ENCODE data around the gene EBF4. TPM values are rescaled to one million over a fixed set of nuclear protein-coding genes. Genes with fewer than 3 reads are reported as not detected.

EBF4 gene
- polyA plus RNA-seq, 3 donors = 0.12 TPM; not detected in 2

DNA sequence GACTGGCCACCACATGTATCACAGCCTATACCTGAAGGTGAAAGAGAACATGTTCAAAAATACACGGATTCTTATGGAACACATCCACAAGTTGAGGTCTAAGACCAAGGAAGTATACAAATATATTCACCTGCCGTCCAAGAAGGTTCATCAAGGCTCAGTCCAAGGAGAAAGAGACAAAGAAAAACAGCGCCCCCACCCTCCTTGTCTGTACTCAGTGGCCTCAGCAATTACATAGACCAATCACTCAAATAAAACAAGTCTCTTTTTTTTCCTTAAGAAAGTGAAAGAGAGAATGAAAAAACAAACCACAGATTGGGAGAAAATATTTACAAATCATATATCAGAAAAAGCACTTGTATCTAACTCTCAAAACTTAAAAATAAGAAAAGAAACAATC, 88.4 kb downstream of the EBF4 start:
- H4K20me1 ChIP-seq (ENCODE audit: insufficient read depth, low read length) = no peaks in the 10 kb centered on the region
- no peak overlapping the region for H3K4me3 Mint-ChIP-seq
- no peaks in the 10 kb centered on the region for H3K4me1 ChIP-seq (ENCODE audit: control insufficient read depth in 1 of 2, insufficient read depth in 2 of 2, low read length in 2 of 2)
- H3K27me3 Mint-ChIP-seq (ENCODE audit: low read depth in 3 of 3) = peaks cover 6 to 24% (median 15%) of the 10 kb centered on the region in 3 donors
- no peak overlapping the region for H2AFZ ChIP-seq (ENCODE audit: insufficient read depth, low read depth, low read length, poor library complexity, severe bottlenecking)
- TF ChIP-seq CTCF (IDR thresholded peaks at IDR 0.05) = no peak
- H3K9ac ChIP-seq (ENCODE audit: insufficient read depth, low read length, poor library complexity, severe bottlenecking) = no peak overlapping the region
- H3K36me3 ChIP-seq (replicated peaks in 1 of 2; ENCODE audit: control insufficient read depth in 1 of 2, insufficient read depth in 2 of 2, low read length in 2 of 2) = no peaks in the 10 kb centered on the region
- WGBS (ENCODE audit: insufficient coverage) = no CpG with 5 or more reads among the region's 3 CpGs
- H3K27me3 ChIP-seq (ENCODE audit: control insufficient read depth in 2 of 2, insufficient read depth in 2 of 2, low read length in 2 of 2) = peaks cover 0 to 4% of the 10 kb centered on the region in 2 donors
- H3K9me3 Mint-ChIP-seq = peaks cover 0 to 6% (median 2%) of the 10 kb centered on the region in 7 donors
- no peaks in the 10 kb centered on the region for H3K79me2 ChIP-seq (ENCODE audit: insufficient read depth, low read length)
- H3K9me3 ChIP-seq (replicated peaks in 1 of 2; ENCODE audit: control insufficient read depth in 1 of 2, insufficient read depth in 1 of 2, low read length in 2 of 2) = no peaks in the 10 kb centered on the region
- intact Hi-C loops (cut with micrococcal nuclease) = no loop called here
- no peak overlapping the region for H3K27ac ChIP-seq (ENCODE audit: low read depth in 1 of 2, low read length in 2 of 2)
- no peak overlapping the region for H3K4me2 ChIP-seq (replicated peaks; ENCODE audit: extremely low read depth, low read length, poor library complexity, severe bottlenecking)
- H3K36me3 Mint-ChIP-seq = no peaks in the 10 kb centered on the region
- H3K4me3 ChIP-seq (replicated peaks in 1 of 3; ENCODE audit: low read depth in 2 of 3, low read length in 3 of 3) = no peak overlapping the region
- no peak overlapping the region for H3K27ac Mint-ChIP-seq
- DNase-seq = no peak
- H3K4me1 Mint-ChIP-seq = peaks cover 8% of the 10 kb centered on the region

GRCh38 chr20:2783908-2784566, 91.5 kb downstream of the EBF4 start:
- WGBS (ENCODE audit: insufficient coverage) = no CpG with 5 or more reads among the region's 6 CpGs
- no peak overlapping the region for H3K9ac ChIP-seq (ENCODE audit: insufficient read depth, low read length, poor library complexity, severe bottlenecking)
- no peak overlapping the region for H3K4me2 ChIP-seq (replicated peaks; ENCODE audit: extremely low read depth, low read length, poor library complexity, severe bottlenecking)
- peaks cover 0 to 4% of the 10 kb centered on the region in 2 donors for H3K27me3 ChIP-seq (ENCODE audit: control insufficient read depth in 2 of 2, insufficient read depth in 2 of 2, low read length in 2 of 2)
- H3K9me3 ChIP-seq (replicated peaks in 1 of 2; ENCODE audit: control insufficient read depth in 1 of 2, insufficient read depth in 1 of 2, low read length in 2 of 2) = no peaks in the 10 kb centered on the region
- H3K27ac Mint-ChIP-seq = no peak overlapping the region
- H3K79me2 ChIP-seq (ENCODE audit: insufficient read depth, low read length) = no peaks in the 10 kb centered on the region
- no peak overlapping the region for H3K4me3 Mint-ChIP-seq
- H3K4me3 ChIP-seq (replicated peaks in 1 of 3; ENCODE audit: low read depth in 2 of 3, low read length in 3 of 3) = no peak overlapping the region
- no peaks in the 10 kb centered on the region for H3K4me1 ChIP-seq (ENCODE audit: control insufficient read depth in 1 of 2, insufficient read depth in 2 of 2, low read length in 2 of 2)
- no peak overlapping the region for H2AFZ ChIP-seq (ENCODE audit: insufficient read depth, low read depth, low read length, poor library complexity, severe bottlenecking)
- H3K4me1 Mint-ChIP-seq = peaks cover 2% of the 10 kb centered on the region
- TF ChIP-seq CTCF (IDR thresholded peaks at IDR 0.05) = no peak
- H3K36me3 ChIP-seq (replicated peaks in 1 of 2; ENCODE audit: control insufficient read depth in 1 of 2, insufficient read depth in 2 of 2, low read length in 2 of 2) = no peaks in the 10 kb centered on the region
- no peak overlapping the region for H3K27ac ChIP-seq (ENCODE audit: low read depth in 1 of 2, low read length in 2 of 2)
- H4K20me1 ChIP-seq (ENCODE audit: insufficient read depth, low read length) = no peaks in the 10 kb centered on the region
- no peak for DNase-seq
- H3K27me3 Mint-ChIP-seq (ENCODE audit: low read depth in 3 of 3) = peaks cover 9 to 25% (median 16%) of the 10 kb centered on the region in 3 donors
- H3K36me3 Mint-ChIP-seq = no peaks in the 10 kb centered on the region
- intact Hi-C loops (cut with micrococcal nuclease) = no loop called here
- peaks cover 0 to 7% (median 3%) of the 10 kb centered on the region in 7 donors for H3K9me3 Mint-ChIP-seq
